ENCODE measurements around the gene FBN2.
"Not testable (repeated sequence)": the region's sequence is repeated elsewhere in the genome, so short reads cannot be mapped to it uniquely, and the experiment has no call there.

The FBN2 gene

GRCh38 chr5:128426090-128426534, 111.9 kb downstream of the FBN2 start:
- DNase-seq (ENCODE audit: low read depth in 2 of 2): no peak

GRCh38 chr5:128424646-128425045, 113.4 kb downstream of the FBN2 start:
- DNase-seq (ENCODE audit: low read depth in 2 of 2): no peak

GRCh38 chr5:128422612-128423011, 115.4 kb downstream of the FBN2 start:
- DNase-seq (ENCODE audit: low read depth in 2 of 2): no peak

GRCh38 chr5:128414469-128414868, 123.6 kb downstream of the FBN2 start:
- no peak for DNase-seq (ENCODE audit: low read depth in 2 of 2)

- no peak for DNase-seq (ENCODE audit: low read depth in 2 of 2)
Observed at GRCh38 chr5:128413356-128413755, 124.7 kb downstream of the FBN2 start.

GRCh38 chr5:128412145-128412930, 125.7 kb downstream of the FBN2 start:
- DNase-seq (ENCODE audit: low read depth in 2 of 2): no peak

- DNase-seq (ENCODE audit: low read depth in 2 of 2): no peak
Observed at GRCh38 chr5:128409166-128409800, 128.8 kb downstream of the FBN2 start.

GRCh38 chr5:128408622-128409021, 129.4 kb downstream of the FBN2 start:
- no peak for DNase-seq (ENCODE audit: low read depth in 2 of 2)

GRCh38 chr5:128407944-128408343, 130.1 kb downstream of the FBN2 start:
- no peak for DNase-seq (ENCODE audit: low read depth in 2 of 2)

- DNase-seq (ENCODE audit: low read depth in 2 of 2): no peak
Observed at GRCh38 chr5:128406803-128407202, 131.2 kb downstream of the FBN2 start.

GRCh38 chr5:128405159-128405558, 132.9 kb downstream of the FBN2 start:
- DNase-seq (ENCODE audit: low read depth in 2 of 2): no peak

- no peak for DNase-seq (ENCODE audit: low read depth in 2 of 2)
Observed at GRCh38 chr5:128403333-128403732, 134.7 kb downstream of the FBN2 start.

- DNase-seq (ENCODE audit: low read depth in 2 of 2): no peak
Observed at GRCh38 chr5:128402506-128402905, 135.5 kb downstream of the FBN2 start.

- DNase-seq (ENCODE audit: low read depth in 2 of 2): not testable (repeated sequence)
Observed at GRCh38 chr5:128400766-128401165, 137.3 kb downstream of the FBN2 start.

GRCh38 chr5:128399111-128399510, 138.9 kb downstream of the FBN2 start:
- no peak for DNase-seq (ENCODE audit: low read depth in 2 of 2)

- no peak for DNase-seq (ENCODE audit: low read depth in 2 of 2)
Observed at GRCh38 chr5:128397876-128398275, 140.2 kb downstream of the FBN2 start.

GRCh38 chr5:128395073-128395472, 143.0 kb downstream of the FBN2 start:
- DNase-seq (ENCODE audit: low read depth in 2 of 2): no peak

GRCh38 chr5:128384068-128384467, 154.0 kb downstream of the FBN2 start:
- no peak for DNase-seq (ENCODE audit: low read depth in 2 of 2)

- DNase-seq (ENCODE audit: low read depth in 2 of 2): no peak
Observed at GRCh38 chr5:128380337-128380736, 157.7 kb downstream of the FBN2 start.

GRCh38 chr5:128378632-128379031, 159.4 kb downstream of the FBN2 start:
- no peak for DNase-seq (ENCODE audit: low read depth in 2 of 2)

- no peak for DNase-seq (ENCODE audit: low read depth in 2 of 2)
Observed at GRCh38 chr5:128378196-128378595, 159.8 kb downstream of the FBN2 start.

- no peak for DNase-seq (ENCODE audit: low read depth in 2 of 2)
Observed at GRCh38 chr5:128376577-128376976, 161.5 kb downstream of the FBN2 start.

- no peak for DNase-seq (ENCODE audit: low read depth in 2 of 2)
Observed at GRCh38 chr5:128366147-128366546, 171.9 kb downstream of the FBN2 start.
